GM12878 (cell line): ENCODE results near the gene FRAS1.
"Not testable (repeated sequence)": the region's sequence is repeated elsewhere in the genome, so short reads cannot be mapped to it uniquely, and the experiment has no call there.

Experiments used
- ETV6 ChIP-seq, 2 experiments: fragments of 450-650 bp in 1 of 2; IDR thresholded peaks in 1 of 2; conservative IDR thresholded peaks in 1 of 2; 2 replicates each; pipeline ENCODE4 v1.6.1; 2014; ENCODE audit warnings: antibody characterized with exemption in 1 of 2, borderline replicate concordance in 1 of 2, low read depth in 1 of 2, mild to moderate bottlenecking in 1 of 2, moderate library complexity in 1 of 2
- POLR2A ChIP-seq: IDR thresholded peaks from 2 replicates; pipeline ENCODE4 v1.6.1; 2011; ENCODE audit warnings: low read depth, mild to moderate bottlenecking, low read length
- RAD21 ChIP-seq: IDR thresholded peaks from 2 replicates; pipeline ENCODE4 v1.6.1; 2011; ENCODE audit warnings: mild to moderate bottlenecking, low read depth, low read length, moderate library complexity; ENCODE audit not compliant: insufficient read depth
- RELA ChIP-seq: fragments of 450-650 bp; IDR thresholded peaks from 2 replicates; pipeline ENCODE4 v1.8.0; 2014; ENCODE audit warnings: borderline replicate concordance; ENCODE audit not compliant: partially characterized antibody
- TBL1XR1 ChIP-seq: IDR thresholded peaks from 2 replicates; pipeline ENCODE4 v1.6.1; 2012; ENCODE audit warnings: low read depth, low read length, improper control_type of control experiment
- TCF3 ChIP-seq: IDR thresholded peaks from 2 replicates; pipeline ENCODE4 v1.6.1; 2012; ENCODE audit warnings: low read depth, mild to moderate bottlenecking, low read length, borderline replicate concordance; ENCODE audit not compliant: insufficient read depth
- TF ChIP-seq, protein P1 (sequence below), 3 experiments: IDR thresholded peaks in 2 of 3; conservative IDR thresholded peaks in 1 of 3; 2 replicates each; pipeline ENCODE4 v1.5.1; 2011; ENCODE audit warnings: low read depth in 3 of 3, low read length in 3 of 3, mild to moderate bottlenecking in 3 of 3, control low read depth in 2 of 3, moderate library complexity in 2 of 3, inconsistent platforms in 1 of 3, mixed read lengths in 1 of 3; ENCODE audit not compliant: control insufficient read depth in 2 of 3, insufficient read depth in 1 of 3; ENCODE audit errors: extremely low read depth in 1 of 3

- not testable (repeated sequence) for TF ChIP-seq TBL1XR1; RELA; TCF3; ETV6 (conservative IDR thresholded peaks at IDR 0.05 in 1 of 2, IDR thresholded peaks at IDR 0.05 in 1 of 2; ENCODE audit: borderline replicate concordance in 1 of 2, low read depth in 1 of 2); RAD21; POLR2A
- TF ChIP-seq, protein P1, sequence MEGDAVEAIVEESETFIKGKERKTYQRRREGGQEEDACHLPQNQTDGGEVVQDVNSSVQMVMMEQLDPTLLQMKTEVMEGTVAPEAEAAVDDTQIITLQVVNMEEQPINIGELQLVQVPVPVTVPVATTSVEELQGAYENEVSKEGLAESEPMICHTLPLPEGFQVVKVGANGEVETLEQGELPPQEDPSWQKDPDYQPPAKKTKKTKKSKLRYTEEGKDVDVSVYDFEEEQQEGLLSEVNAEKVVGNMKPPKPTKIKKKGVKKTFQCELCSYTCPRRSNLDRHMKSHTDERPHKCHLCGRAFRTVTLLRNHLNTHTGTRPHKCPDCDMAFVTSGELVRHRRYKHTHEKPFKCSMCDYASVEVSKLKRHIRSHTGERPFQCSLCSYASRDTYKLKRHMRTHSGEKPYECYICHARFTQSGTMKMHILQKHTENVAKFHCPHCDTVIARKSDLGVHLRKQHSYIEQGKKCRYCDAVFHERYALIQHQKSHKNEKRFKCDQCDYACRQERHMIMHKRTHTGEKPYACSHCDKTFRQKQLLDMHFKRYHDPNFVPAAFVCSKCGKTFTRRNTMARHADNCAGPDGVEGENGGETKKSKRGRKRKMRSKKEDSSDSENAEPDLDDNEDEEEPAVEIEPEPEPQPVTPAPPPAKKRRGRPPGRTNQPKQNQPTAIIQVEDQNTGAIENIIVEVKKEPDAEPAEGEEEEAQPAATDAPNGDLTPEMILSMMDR (IDR thresholded peaks at IDR 0.05 in 2 of 3, conservative IDR thresholded peaks at IDR 0.05 in 1 of 3; ENCODE audit: control insufficient read depth in 2 of 3, extremely low read depth in 1 of 3, insufficient read depth in 1 of 3, low read depth in 3 of 3, low read length in 3 of 3): not testable (repeated sequence)
Observed at GRCh38 chr4:78208896-78209295, 151.8 kb downstream of the FRAS1 start.
